Myometrial cell (primary cell): ENCODE data around the gene AIPL1. TPM values are rescaled to one million over a fixed set of nuclear protein-coding genes. Genes with fewer than 3 reads are reported as not detected.

Experiments
- total RNA-seq: library from RNA; depleted of rRNA; stranded (reverse); fragments of >200 nt; gene quantifications from 2 replicates; pipeline ENCODE4 v1.2.3, GENCODE V29; 2015

AIPL1 gene
- total RNA-seq = not detected in 2 replicates

DNA sequence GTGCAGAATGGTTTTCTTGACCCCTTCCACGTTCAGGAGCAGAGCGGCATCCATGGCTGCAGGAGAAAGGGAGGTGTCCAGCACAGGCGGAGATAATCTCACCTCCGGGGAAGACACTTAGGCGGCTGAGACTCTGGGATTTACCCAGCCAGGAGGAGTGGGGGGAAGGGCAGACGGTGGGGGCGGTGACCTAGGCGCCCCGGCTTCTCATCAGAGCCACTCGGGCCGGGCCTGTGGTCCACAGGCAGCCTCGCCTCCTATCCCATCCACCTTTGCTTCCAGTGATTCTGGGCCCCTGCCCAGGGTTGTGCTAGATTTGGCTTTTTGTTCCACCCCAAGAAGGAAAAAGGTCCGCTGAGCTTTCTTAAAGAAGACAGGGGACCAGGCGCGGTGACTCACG, at the start of gene AIPL1:
Gene AIPL1 (minus strand): TSS at position 71 of the 400 bp plus-strand sequence. CDS start 17 bp downstream, at position 54.

GRCh38 chr17:6443692-6444570, 9.0 kb upstream of the AIPL1 start, which contains the start of gene PIMREG:
TSS of gene PIMREG (plus strand) at chr17:6444455. CDS start at chr17:6445111, 656 bp downstream.

Other genes with a start within 250 kb of the AIPL1 start
- gene PIMREG, start 9.3 kb upstream of the AIPL1 start, total RNA-seq = 98.9 and 112 TPM in 2 replicates
- 0.86 and 1.1 TPM in 2 replicates for gene PITPNM3, start 121.4 kb upstream of the AIPL1 start, total RNA-seq
- 11.2 and 11.9 TPM in 2 replicates for gene KIAA0753, start 205.6 kb upstream of the AIPL1 start, total RNA-seq
- 273 and 310 TPM in 2 replicates for gene TXNDC17, start 205.9 kb upstream of the AIPL1 start, total RNA-seq
- gene MED31, start 216.5 kb upstream of the AIPL1 start, total RNA-seq = 10.3 and 16.4 TPM in 2 replicates
- gene C17orf100, start 216.6 kb upstream of the AIPL1 start, total RNA-seq = 0.71 and 0.86 TPM in 2 replicates